Thoracic aorta (tissue), 2 donors: Measurements from ENCODE around the gene CRADD. TPM values are rescaled to one million over a fixed set of nuclear protein-coding genes. Genes with fewer than 3 reads are reported as not detected.
A peak's percentile ranks its signal among the peaks of the same experiment; 100 is the strongest.

Experiments
- ATAC-seq: fragments of 150-250 bp; one replicate; pipeline ENCODE4 v1.8.0; 2017; ENCODE audit warnings: low read depth; ENCODE audit not compliant: insufficient number of reproducible peaks, low FRiP score
- DNase-seq: peaks from one replicate; pipeline ENCODE4 v3.0.0-alpha.2; 2020; ENCODE audit warnings: low spot score
- H3K27ac ChIP-seq, 2 donors: fragments of 200-600 bp; sonication (generic); 1 replicate in 1 of 2; 2 replicates in 1 of 2; pipeline ENCODE4 v1.5.1; 2016; ENCODE audit warnings: mild to moderate bottlenecking in 2 of 2, moderate library complexity in 2 of 2
- H3K27me3 ChIP-seq: fragments of 200-600 bp; sonication (generic); replicated peaks from 2 replicates; pipeline ENCODE4 v1.6.0; 2016; ENCODE audit warnings: mild to moderate bottlenecking; ENCODE audit not compliant: insufficient read depth
- H3K36me3 ChIP-seq: fragments of 200-600 bp; sonication (generic); one replicate; pipeline ENCODE4 v1.5.1; 2016
- H3K4me1 ChIP-seq, 2 donors: fragments of 200-600 bp; sonication (generic); 1 replicate in 1 of 2; 2 replicates in 1 of 2; pipeline versions ENCODE4 v1.5.1 to v1.6.0; 2016; ENCODE audit warnings: low read depth in 2 of 2, mild to moderate bottlenecking in 1 of 2; ENCODE audit not compliant: control insufficient read depth in 1 of 2
- H3K4me3 ChIP-seq: fragments of 200-600 bp; sonication (generic); 2 replicates; pipeline ENCODE4 v1.5.1; 2016; ENCODE audit warnings: mild to moderate bottlenecking
- H3K9me3 ChIP-seq: fragments of 200-600 bp; sonication (generic); 2 replicates; pipeline ENCODE4 v1.5.1; 2016
- CTCF ChIP-seq: fragments of 200-600 bp; sonication (generic); IDR thresholded peaks from one replicate; pipeline ENCODE4 v1.5.1; 2019; ENCODE audit warnings: antibody characterized with exemption
- total RNA-seq, 2 donors: library from RNA; depleted of rRNA; stranded (reverse); fragments of >200 nt; gene quantifications; one replicate each; pipeline versions ENCODE4 v1.1.0 to v1.2.3, GENCODE V29; 2016

Gene CRADD
- total RNA-seq, 2 donors from 2014 or later: 33.0 to 57.9 TPM

GRCh38 chr12:93676408-93677194 is 574 bp upstream of the CRADD start:
- DNase-seq: no peak
- Histone ChIP-seq H3K4me1 (peaks cover 11 to 34% of the 10 kb centered on the region in 2 donors), H3K27me3 (no peaks in the 10 kb centered on the region), H3K27ac (peak overlapping the region; percentile 95 to 97), H3K4me3 (peak overlapping the region; percentile 81), H3K9me3 (no peaks in the 10 kb centered on the region), H3K36me3 (no peaks in the 10 kb centered on the region)
- ATAC-seq: no peak
- no peak for TF ChIP-seq CTCF

GRCh38 chr12:93678779-93679178 is 1.6 kb downstream of the CRADD start:
- no peaks in the 10 kb centered on the region for H3K27me3 ChIP-seq
- peaks cover 11 to 44% of the 10 kb centered on the region in 2 donors for H3K4me1 ChIP-seq
- H3K4me3 ChIP-seq: no peak overlapping the region
- ATAC-seq (no peak), DNase-seq (no peak)
- peak overlapping the region in 1 of 2 donors; percentile 97 for H3K27ac ChIP-seq
- no peaks in the 10 kb centered on the region for H3K9me3 ChIP-seq
- no peaks in the 10 kb centered on the region for H3K36me3 ChIP-seq
- TF ChIP-seq CTCF: no peak

GRCh38 chr12:93679308-93679925 is 2.2 kb downstream of the CRADD start:
- peak overlapping the region; percentile 12 for H3K4me3 ChIP-seq
- no peak for ATAC-seq
- no peak for TF ChIP-seq CTCF
- DNase-seq: no peak
- peak overlapping the region; percentile 4 to 97 for H3K27ac ChIP-seq
- H3K27me3 ChIP-seq: no peaks in the 10 kb centered on the region
- no peaks in the 10 kb centered on the region for H3K9me3 ChIP-seq
- H3K36me3 ChIP-seq: no peaks in the 10 kb centered on the region
- H3K4me1 ChIP-seq: peaks cover 14 to 50% of the 10 kb centered on the region in 2 donors

- Histone ChIP-seq H3K27me3 (no peaks in the 10 kb centered on the region), H3K4me1 (peaks cover 16 to 53% of the 10 kb centered on the region in 2 donors), H3K36me3 (no peaks in the 10 kb centered on the region), H3K9me3 (no peaks in the 10 kb centered on the region), H3K4me3 (no peak overlapping the region), H3K27ac (peak overlapping the region in 1 of 2 donors; percentile 97)
- DNase-seq (no peak), ATAC-seq (no peak)
- TF ChIP-seq CTCF: no peak
These were observed 2.8 kb downstream of the CRADD start for GRCh38 chr12:93680006-93680405.

GRCh38 chr12:93682846-93683261 is 5.7 kb downstream of the CRADD start:
- no peak for TF ChIP-seq CTCF
- ATAC-seq (no peak), DNase-seq (no peak)
- Histone ChIP-seq H3K4me1 (peaks cover 16 to 53% of the 10 kb centered on the region in 2 donors), H3K4me3 (peak overlapping the region; percentile 8), H3K27me3 (no peaks in the 10 kb centered on the region), H3K36me3 (no peaks in the 10 kb centered on the region), H3K9me3 (no peaks in the 10 kb centered on the region), H3K27ac (peak overlapping the region; percentile 42 to 70)
